IMR-90 (cell line): ENCODE data around the gene MAP3K9. TPM values are rescaled to one million over a fixed set of nuclear protein-coding genes. Genes with fewer than 3 reads are reported as not detected.

ENCODE experiments used
- ATAC-seq: fragments of 200-7000 bp; cut with Tn5 transposase; 2 replicates; pipeline ENCODE4 v1.9.1; 2020; ENCODE audit warnings: low read depth, mild to moderate bottlenecking, moderate library complexity
- BruUV-seq: library from RNA; stranded (reverse); fragments of 400-500 nt; replicated peaks from 2 replicates; lab custom pipeline; 2021; lab: Mats Ljungman, UMichigan
- CTCF ChIA-PET: fragments of 300-600 bp; formaldehyde crosslinking; extraction: SDS; loops from one replicate; lab custom pipeline; 2021; ENCODE audit warnings: antibody characterized with exemption; lab: Yijun Ruan, JAX
- POLR2A ChIA-PET: fragments of 300-600 bp; sonication (Branson Sonifier 250); formaldehyde crosslinking; loops from one replicate; lab custom pipeline; 2022; ENCODE audit warnings: antibody characterized with exemption; ENCODE audit not compliant: unreplicated experiment; lab: Charles Lee
- DNase-seq: peaks from one replicate; pipeline ENCODE4 v3.0.0; 2013
- H2AFZ ChIP-seq: replicated peaks from 2 replicates; pipeline ENCODE3; 2013; ENCODE audit warnings: low read length, mild to moderate bottlenecking; ENCODE audit not compliant: poor library complexity
- H2AK5ac ChIP-seq: 2 replicates; pipeline ENCODE4 v1.6.1; 2013; ENCODE audit warnings: low read depth, low read length, inconsistent platforms
- H2AK9ac ChIP-seq: replicated peaks from 2 replicates; pipeline ENCODE3; 2013; ENCODE audit warnings: mild to moderate bottlenecking, low read depth, low read length, moderate library complexity; ENCODE audit not compliant: poor library complexity
- H2BK120ac ChIP-seq: 2 replicates; pipeline ENCODE4 v1.6.1; 2013; ENCODE audit warnings: low read depth, low read length, inconsistent platforms
- H2BK15ac ChIP-seq: 3 replicates; pipeline ENCODE4 v1.6.1; 2013; ENCODE audit warnings: low read depth, low read length, inconsistent platforms
- H2BK20ac ChIP-seq: 2 replicates; pipeline ENCODE4 v1.6.1; 2013; ENCODE audit warnings: low read depth, mild to moderate bottlenecking, inconsistent platforms, low read length, moderate library complexity
- H2BK5ac ChIP-seq: 2 replicates; pipeline ENCODE4 v1.6.1; 2013; ENCODE audit warnings: mild to moderate bottlenecking, low read depth, low read length, inconsistent platforms; ENCODE audit not compliant: poor library complexity, severe bottlenecking
- H3K14ac ChIP-seq: replicated peaks from 2 replicates; pipeline ENCODE4 v1.6.1; 2013; ENCODE audit warnings: low read depth, low read length, inconsistent platforms
- H3K18ac ChIP-seq: 2 replicates; pipeline ENCODE4 v1.6.1; 2013; ENCODE audit warnings: low read depth, low read length, control low read depth
- H3K23ac ChIP-seq: 2 replicates; pipeline ENCODE4 v1.6.1; 2013; ENCODE audit warnings: low read depth, low read length, inconsistent platforms
- H3K27ac ChIP-seq: 2 replicates; pipeline ENCODE4 v1.5.1; 2013; ENCODE audit warnings: mild to moderate bottlenecking, control low read depth, low read length; ENCODE audit not compliant: insufficient read depth
- H3K27me3 ChIP-seq: 2 replicates; pipeline ENCODE4 v1.6.1; 2013; ENCODE audit warnings: low read length; ENCODE audit not compliant: control insufficient read depth, insufficient read depth
- H3K36me3 ChIP-seq: 2 replicates; pipeline ENCODE4 v1.6.1; 2013; ENCODE audit warnings: low read length, mixed read lengths; ENCODE audit not compliant: control insufficient read depth, insufficient read depth
- H3K4ac ChIP-seq: 2 replicates; pipeline ENCODE4 v1.6.1; 2013; ENCODE audit warnings: low read depth, low read length, inconsistent platforms
- H3K4me1 ChIP-seq: 2 replicates; pipeline ENCODE4 v1.6.1; 2013; ENCODE audit warnings: low read length, mixed read lengths; ENCODE audit not compliant: control insufficient read depth, insufficient read depth
- H3K4me2 ChIP-seq: 2 replicates; pipeline ENCODE4 v1.6.1; 2013; ENCODE audit warnings: low read depth, mild to moderate bottlenecking, control low read depth, low read length, moderate library complexity
- H3K4me3 ChIP-seq: 2 replicates; pipeline ENCODE4 v1.5.1; 2013; ENCODE audit warnings: low read depth, mild to moderate bottlenecking, control low read depth, low read length, moderate library complexity; ENCODE audit not compliant: insufficient read depth
- H3K56ac ChIP-seq: 2 replicates; pipeline ENCODE4 v1.6.1; 2013; ENCODE audit warnings: low read length, inconsistent platforms; ENCODE audit not compliant: insufficient read depth; ENCODE audit errors: extremely low read depth
- H3K79me1 ChIP-seq, 2 experiments: 2 replicates each; pipeline ENCODE4 v1.6.1; 2013; ENCODE audit warnings: low read length in 2 of 2, inconsistent platforms in 1 of 2, low read depth in 1 of 2
- H3K9ac ChIP-seq: 2 replicates; pipeline ENCODE4 v1.6.1; 2013; ENCODE audit warnings: low read depth, low read length, control low read depth
- H3K9me1 ChIP-seq: 2 replicates; pipeline ENCODE4 v1.6.1; 2013; ENCODE audit warnings: low read length, inconsistent platforms; ENCODE audit not compliant: insufficient read depth
- H3K9me3 ChIP-seq: 2 replicates; pipeline ENCODE4 v1.6.1; 2013; ENCODE audit warnings: low read length; ENCODE audit not compliant: control insufficient read depth, insufficient read depth
- H4K20me1 ChIP-seq: 2 replicates; pipeline ENCODE4 v1.6.1; 2013; ENCODE audit warnings: low read length, inconsistent platforms; ENCODE audit not compliant: insufficient read depth
- H4K5ac ChIP-seq: 2 replicates; pipeline ENCODE4 v1.6.1; 2013; ENCODE audit warnings: mild to moderate bottlenecking, low read depth, low read length, control low read depth
- H4K8ac ChIP-seq, 2 experiments: 2 replicates each; pipeline ENCODE4 v1.6.1; 2013; ENCODE audit warnings: low read depth in 2 of 2, low read length in 2 of 2, control low read depth in 1 of 2, inconsistent platforms in 1 of 2
- H4K91ac ChIP-seq: 2 replicates; pipeline ENCODE4 v1.6.1; 2013; ENCODE audit warnings: low read depth, low read length, inconsistent platforms; ENCODE audit not compliant: insufficient read depth
- BHLHE40 ChIP-seq: fragments of 150-350 bp; IDR thresholded peaks from 2 replicates; pipeline ENCODE4 v1.6.1; 2016; ENCODE audit warnings: mild to moderate bottlenecking, low read depth, low read length
- CEBPB ChIP-seq: IDR thresholded peaks from 2 replicates; pipeline ENCODE4 v1.6.1; 2012; ENCODE audit warnings: low read depth, low read length, improper control_type of control experiment
- CHD1 ChIP-seq: IDR thresholded peaks from 2 replicates; pipeline ENCODE4 v1.6.1; 2012; ENCODE audit warnings: low read depth, low read length, improper control_type of control experiment
- CTCF ChIP-seq: conservative IDR thresholded peaks from 2 replicates; pipeline ENCODE4 v1.5.1; 2012; ENCODE audit warnings: mild to moderate bottlenecking, low read depth, low read length, improper control_type of control experiment
- ELK1 ChIP-seq: fragments of 150-350 bp; IDR thresholded peaks from 2 replicates; pipeline ENCODE4 v1.6.1; 2016; ENCODE audit warnings: low read depth, mild to moderate bottlenecking, low read length, moderate library complexity, borderline replicate concordance
- FOS ChIP-seq: fragments of 150-350 bp; IDR thresholded peaks from 2 replicates; pipeline ENCODE4 v1.6.1; 2016; ENCODE audit warnings: low read depth, low read length
- MAFK ChIP-seq: IDR thresholded peaks from 2 replicates; pipeline ENCODE4 v1.6.1; 2012; ENCODE audit warnings: low read depth, low read length, improper control_type of control experiment
- MAZ ChIP-seq: IDR thresholded peaks from 2 replicates; pipeline ENCODE4 v1.6.1; 2012; ENCODE audit warnings: low read depth, mild to moderate bottlenecking, low read length, improper control_type of control experiment, moderate library complexity, borderline replicate concordance
- MXI1 ChIP-seq: IDR thresholded peaks from 2 replicates; pipeline ENCODE4 v1.6.1; 2012; ENCODE audit warnings: low read depth, mild to moderate bottlenecking, low read length, moderate library complexity, borderline replicate concordance
- NFE2L2 ChIP-seq: fragments of 150-350 bp; IDR thresholded peaks from 2 replicates; pipeline ENCODE4 v1.6.1; 2016; ENCODE audit warnings: low read depth, mild to moderate bottlenecking, low read length
- POLR2A ChIP-seq: IDR thresholded peaks from 2 replicates; pipeline ENCODE4 v1.6.1; 2012; ENCODE audit warnings: mild to moderate bottlenecking, low read depth, low read length
- RAD21 ChIP-seq: IDR thresholded peaks from 2 replicates; pipeline ENCODE4 v1.6.1; 2012; ENCODE audit warnings: low read length, improper control_type of control experiment
- RCOR1 ChIP-seq: IDR thresholded peaks from 2 replicates; pipeline ENCODE4 v1.6.1; 2012; ENCODE audit warnings: mild to moderate bottlenecking, low read length, improper control_type of control experiment; ENCODE audit not compliant: insufficient replicate concordance
- RFX5 ChIP-seq: IDR thresholded peaks from 2 replicates; pipeline ENCODE4 v1.8.0; 2012; ENCODE audit warnings: low read depth, mild to moderate bottlenecking, low read length, moderate library complexity
- SMC3 ChIP-seq: fragments of 150-350 bp; IDR thresholded peaks from 2 replicates; pipeline ENCODE4 v1.6.1; 2016; ENCODE audit warnings: low read depth, mild to moderate bottlenecking, antibody characterized with exemption, low read length, moderate library complexity
- USF2 ChIP-seq: fragments of 150-350 bp; IDR thresholded peaks from 2 replicates; pipeline ENCODE4 v1.6.1; 2017; ENCODE audit warnings: mild to moderate bottlenecking, antibody characterized with exemption, low read length, low read depth
- WGBS, 2 experiments: methylation state at CpG; one replicate each; pipeline versions ENCODE4 v1.1.5 to v1.1.7; 2013; ENCODE audit warnings: missing lambda C conversion rate in 2 of 2; ENCODE audit not compliant: insufficient read length in 1 of 2; ENCODE audit errors: extremely low coverage in 2 of 2; 5-methylcytosine and 5-hydroxymethylcytosine counted together
- dilution Hi-C: fragments of 300-500 bp; cut with HindIII; formaldehyde crosslinking; loops from one replicate; pipeline ENCODE4 v1.14.3; 2018; ENCODE audit warnings: low sequenced_read_pairs; ENCODE audit not compliant: unreplicated experiment
- in situ Hi-C: fragments of 300-500 bp; cut with MboI; formaldehyde crosslinking; loops from 3 replicates; pipeline ENCODE4 v1.14.3; 2019; ENCODE audit warnings: low sequenced_read_pairs, inconsistent platforms, mixed read lengths
- intact Hi-C: fragments of 100-400 bp; cut with micrococcal nuclease; formaldehyde crosslinking; loops from 2 replicates; pipeline ENCODE4 v1.10.0; 2022
- polyA plus RNA-seq, 3 experiments: library from polyadenylated mRNA; depleted of rRNA; stranded (reverse); fragments of >200 nt; gene quantifications; 2 replicates each; pipeline ENCODE4 v1.2.3, GENCODE V29; 2012; ENCODE audit warnings: low replicate concordance in 1 of 3
- total RNA-seq: library from RNA; depleted of rRNA; stranded (reverse); fragments of >200 nt; gene quantifications from 2 replicates; pipeline ENCODE4 v1.2.3, GENCODE V29; 2012

Gene MAP3K9
- total and polyA plus RNA-seq, 2 of the 4 experiments (the other 2 are of a cell fraction) = 0.17 to 0.18 TPM

- Histone ChIP-seq H3K4me3 (no peak overlapping the region), H2BK5ac (no peak overlapping the region), H3K14ac (no peak overlapping the region), H2AK5ac (no peak overlapping the region), H3K4me1 (no peaks in the 10 kb centered on the region), H3K36me3 (no peaks in the 10 kb centered on the region), H4K91ac (no peak overlapping the region), H2BK20ac (no peak overlapping the region), H3K56ac (no peak overlapping the region), H4K20me1 (no peaks in the 10 kb centered on the region), H3K9me3 (no peaks in the 10 kb centered on the region), H4K8ac (no peak overlapping the region), H3K4me2 (no peak overlapping the region), H3K4ac (no peak overlapping the region), H2AFZ (no peak overlapping the region), H3K27me3 (peaks cover 2% of the 10 kb centered on the region; the same call in 1 of the 2 replicates), H4K5ac (no peak overlapping the region), H2BK120ac (no peak overlapping the region), H2BK15ac (no peak overlapping the region), H3K79me1 (no peaks in the 10 kb centered on the region), H3K18ac (no peak overlapping the region), H3K27ac (no peak overlapping the region), H3K23ac (no peak overlapping the region), H3K9me1 (no peaks in the 10 kb centered on the region), H3K9ac (no peak overlapping the region), H2AK9ac (no peak overlapping the region)
- ChIA-PET CTCF (no interaction called here), POLR2A (no interaction called here)
- 90% methylated on average over 2 of the region's 4 CpGs; no CpG with 5 or more reads in 1 of the 2 experiments for WGBS, 2 experiments
- in situ Hi-C loops (no loop called here), intact Hi-C loops (no loop called here), dilution Hi-C loops (no loop called here)
- BruUV-seq = no TSS peak
- ATAC-seq = no peak
- no peak for DNase-seq
- TF ChIP-seq MAZ = no peak
- TF ChIP-seq CTCF = no peak
- no peak for TF ChIP-seq RCOR1
- no peak for TF ChIP-seq ELK1
- TF ChIP-seq SMC3 = no peak
- no peak for TF ChIP-seq NFE2L2
- TF ChIP-seq MAFK = no peak
- TF ChIP-seq POLR2A = no peak
- no peak for TF ChIP-seq CEBPB
- no peak for TF ChIP-seq USF2
- no peak for TF ChIP-seq CHD1
- no peak for TF ChIP-seq BHLHE40
- no peak for TF ChIP-seq RAD21
- no peak for TF ChIP-seq RFX5
- TF ChIP-seq MXI1 = no peak
- TF ChIP-seq FOS = no peak
Measured at GRCh38 chr14:70789961-70790360, 19.4 kb downstream of the MAP3K9 start.
